HEK293 (cell line): ENCODE results near the gene SLC39A5.

Experiments
- CTCF ChIA-PET: fragments of 350-600 bp; formaldehyde crosslinking; extraction: SDS; loops from one replicate; lab custom pipeline; 2021; ENCODE audit warnings: antibody characterized with exemption; lab: Yijun Ruan, JAX
- POLR2A ChIA-PET: fragments of 300-600 bp; formaldehyde crosslinking; extraction: SDS; loops from one replicate; lab custom pipeline; 2020; ENCODE audit warnings: antibody characterized with exemption, inconsistent platforms; lab: Yijun Ruan, JAX
- H3K27ac ChIP-seq: fragments of 200-500 bp; sonication (Bioruptor generic); 2 replicates; pipeline ENCODE4 v1.5.1; 2014; ENCODE audit warnings: low read depth, low read length, control low read depth, inconsistent platforms; ENCODE audit errors: extremely low read depth
- H3K36me3 ChIP-seq, 2 experiments: fragments of 200-500 bp in 1 of 2; sonication (Bioruptor generic) in 1 of 2; 1 replicate in 1 of 2; 2 replicates in 1 of 2; pipeline ENCODE4 v1.5.1; 2014 to 2017; ENCODE audit warnings: inconsistent platforms in 2 of 2, low read length in 2 of 2; ENCODE audit not compliant: control insufficient read depth in 2 of 2, insufficient read depth in 1 of 2
- H3K4me1 ChIP-seq: fragments of 200-500 bp; sonication (Bioruptor generic); 2 replicates; pipeline ENCODE4 v1.5.1; 2014; ENCODE audit warnings: mild to moderate bottlenecking, low read length, inconsistent platforms; ENCODE audit not compliant: control insufficient read depth, insufficient read depth
- H3K4me3 ChIP-seq: 2 replicates; pipeline ENCODE4 v1.5.1; 2011; ENCODE audit warnings: low read depth, mild to moderate bottlenecking, control low read depth, low read length, moderate library complexity
- H3K9me3 ChIP-seq: fragments of 200-500 bp; sonication (Bioruptor generic); 2 replicates; pipeline ENCODE4 v1.5.1; 2014; ENCODE audit warnings: low read depth, low read length, inconsistent platforms; ENCODE audit not compliant: control insufficient read depth, insufficient read depth
- GLI4 ChIP-seq: fragments of 450-650 bp; formaldehyde crosslinking; IDR thresholded peaks from 2 replicates; pipeline ENCODE4 v1.5.1; 2016; ENCODE audit warnings: missing biosample characterization, missing genetic modification characterization
- GLIS1 ChIP-seq: fragments of 450-650 bp; formaldehyde crosslinking; IDR thresholded peaks from 2 replicates; pipeline ENCODE4 v1.5.1; 2016; ENCODE audit warnings: missing biosample characterization, missing genetic modification characterization
- HOXC10 ChIP-seq: sonication (generic); formaldehyde crosslinking; IDR thresholded peaks from 2 replicates; pipeline ENCODE4 v1.8.1; 2023; ENCODE audit warnings: mild to moderate bottlenecking, missing genetic modification reagents
- IKZF3 ChIP-seq: fragments of 450-650 bp; IDR thresholded peaks from 2 replicates; pipeline ENCODE4 v1.5.0; 2018; ENCODE audit warnings: missing biosample characterization, mild to moderate bottlenecking, missing genetic modification characterization, moderate library complexity
- KLF8 ChIP-seq: fragments of 450-650 bp; formaldehyde crosslinking; IDR thresholded peaks from 2 replicates; pipeline ENCODE4 v1.5.1; 2016; ENCODE audit warnings: missing biosample characterization, missing genetic modification characterization
- PRDM1 ChIP-seq: fragments of 450-650 bp; formaldehyde crosslinking; IDR thresholded peaks from 2 replicates; pipeline ENCODE4; 2016; ENCODE audit warnings: missing biosample characterization, missing genetic modification characterization
- SCRT2 ChIP-seq: fragments of 450-650 bp; formaldehyde crosslinking; IDR thresholded peaks from 2 replicates; pipeline ENCODE4 v1.5.1; 2016; ENCODE audit warnings: missing biosample characterization, missing genetic modification characterization
- SP2 ChIP-seq: fragments of 450-650 bp; formaldehyde crosslinking; IDR thresholded peaks from 2 replicates; pipeline ENCODE4 v1.5.1; 2016; ENCODE audit warnings: missing biosample characterization, missing genetic modification characterization
- ZBTB17 ChIP-seq: fragments of 450-650 bp; formaldehyde crosslinking; IDR thresholded peaks from 2 replicates; pipeline ENCODE4 v1.5.1; 2016; ENCODE audit warnings: missing biosample characterization, missing genetic modification characterization
- ZEB2 ChIP-seq: fragments of 450-650 bp; formaldehyde crosslinking; IDR thresholded peaks from 2 replicates; pipeline ENCODE4 v1.5.1; 2016; ENCODE audit warnings: missing biosample characterization, missing genetic modification characterization
- ZFP37 ChIP-seq: fragments of 450-650 bp; formaldehyde crosslinking; IDR thresholded peaks from 2 replicates; pipeline ENCODE4 v1.5.1; 2016; ENCODE audit warnings: missing biosample characterization, missing genetic modification characterization
- ZFP41 ChIP-seq: fragments of 450-650 bp; formaldehyde crosslinking; IDR thresholded peaks from 2 replicates; pipeline ENCODE4 v1.5.1; 2016; ENCODE audit warnings: missing biosample characterization, missing genetic modification characterization, borderline replicate concordance
- ZNF114 ChIP-seq: fragments of 450-650 bp; formaldehyde crosslinking; IDR thresholded peaks from 2 replicates; pipeline ENCODE4 v1.5.0; 2017; ENCODE audit warnings: missing biosample characterization, missing genetic modification characterization
- ZNF221 ChIP-seq: fragments of 450-650 bp; formaldehyde crosslinking; IDR thresholded peaks from 2 replicates; pipeline ENCODE4 v1.5.1; 2017; ENCODE audit warnings: missing biosample characterization, missing genetic modification characterization, borderline replicate concordance
- ZNF335 ChIP-seq: fragments of 450-650 bp; formaldehyde crosslinking; conservative IDR thresholded peaks from 2 replicates; pipeline ENCODE4 v1.5.1; 2016; ENCODE audit warnings: missing biosample characterization, missing genetic modification characterization
- ZNF521 ChIP-seq: fragments of 450-650 bp; formaldehyde crosslinking; IDR thresholded peaks from 2 replicates; pipeline ENCODE4 v1.5.1; 2017; ENCODE audit warnings: missing biosample characterization, mild to moderate bottlenecking, missing genetic modification characterization
- ZNF555 ChIP-seq: fragments of 450-650 bp; formaldehyde crosslinking; conservative IDR thresholded peaks from 2 replicates; pipeline ENCODE4 v1.5.1; 2017; ENCODE audit warnings: missing biosample characterization, mild to moderate bottlenecking, missing genetic modification characterization, inconsistent platforms
- ZNF571 ChIP-seq: fragments of 450-650 bp; formaldehyde crosslinking; IDR thresholded peaks from 2 replicates; pipeline ENCODE4 v1.5.0; 2017; ENCODE audit warnings: missing biosample characterization, missing genetic modification characterization
- ZNF585B ChIP-seq: fragments of 450-650 bp; formaldehyde crosslinking; IDR thresholded peaks from 2 replicates; pipeline ENCODE4 v1.5.1; 2016; ENCODE audit warnings: missing biosample characterization, missing genetic modification characterization
- ZNF596 ChIP-seq: fragments of 450-650 bp; IDR thresholded peaks from 2 replicates; pipeline ENCODE4 v1.5.0; 2018; ENCODE audit warnings: missing biosample characterization, mild to moderate bottlenecking, missing genetic modification characterization, moderate library complexity
- ZNF660 ChIP-seq: fragments of 450-650 bp; IDR thresholded peaks from 2 replicates; pipeline ENCODE4 v1.5.1; 2018; ENCODE audit warnings: missing biosample characterization, mild to moderate bottlenecking, missing genetic modification characterization
- ZNF670 ChIP-seq: fragments of 450-650 bp; formaldehyde crosslinking; IDR thresholded peaks from 2 replicates; pipeline ENCODE4 v1.5.1; 2016; ENCODE audit warnings: missing biosample characterization, missing genetic modification characterization, low read depth
- ZSCAN16 ChIP-seq: fragments of 450-650 bp; formaldehyde crosslinking; IDR thresholded peaks from 2 replicates; pipeline ENCODE4 v1.5.1; 2016; ENCODE audit warnings: missing biosample characterization, missing genetic modification characterization
- TF ChIP-seq, protein P1 (sequence below): fragments of 450-650 bp; formaldehyde crosslinking; IDR thresholded peaks from 2 replicates; pipeline ENCODE4 v1.5.1; 2016; ENCODE audit warnings: missing biosample characterization, missing genetic modification characterization
- TF ChIP-seq, protein P2 (sequence below): fragments of 450-650 bp; formaldehyde crosslinking; IDR thresholded peaks from 2 replicates; pipeline ENCODE4 v1.5.1; 2016; ENCODE audit warnings: missing biosample characterization, missing genetic modification characterization
- TF ChIP-seq, protein P3 (sequence below): fragments of 450-650 bp; formaldehyde crosslinking; IDR thresholded peaks from 2 replicates; pipeline ENCODE4 v1.5.1; 2016; ENCODE audit warnings: missing biosample characterization, missing genetic modification characterization
- TF ChIP-seq, protein P4 (sequence below): fragments of 450-650 bp; formaldehyde crosslinking; IDR thresholded peaks from 2 replicates; pipeline ENCODE4 v1.5.1; 2016; ENCODE audit warnings: missing biosample characterization, missing genetic modification characterization

SLC39A5 gene

DNA sequence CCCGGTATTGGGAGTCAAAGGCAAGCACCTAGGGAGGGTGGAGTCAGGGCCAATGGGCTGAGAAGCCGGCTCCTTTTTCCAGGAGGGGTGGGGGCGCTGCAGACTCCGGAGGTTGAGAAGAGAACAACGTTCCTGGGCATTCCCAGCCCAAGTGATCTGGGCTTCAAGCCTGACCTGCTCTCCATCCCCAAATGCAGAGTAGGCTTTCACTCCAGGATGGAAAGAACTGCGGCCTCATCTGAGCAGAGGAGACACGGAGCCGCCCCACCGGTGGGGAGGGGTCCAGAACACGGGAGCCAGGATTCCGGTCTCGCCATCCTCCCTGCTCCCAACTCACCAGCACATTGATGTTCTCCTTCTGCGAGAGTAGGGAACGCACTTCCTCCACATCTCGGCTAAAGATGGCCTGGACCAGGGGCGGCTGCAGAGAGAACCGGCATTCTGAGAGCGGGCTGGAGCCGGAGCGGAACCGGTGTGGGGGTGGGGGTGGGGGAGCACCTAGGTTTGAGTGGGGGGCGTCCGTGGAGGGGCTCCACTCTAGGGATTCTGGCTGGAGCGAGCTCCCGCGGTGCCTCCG, 27.7 kb downstream of the SLC39A5 start (continued):
- TF ChIP-seq, protein P1, sequence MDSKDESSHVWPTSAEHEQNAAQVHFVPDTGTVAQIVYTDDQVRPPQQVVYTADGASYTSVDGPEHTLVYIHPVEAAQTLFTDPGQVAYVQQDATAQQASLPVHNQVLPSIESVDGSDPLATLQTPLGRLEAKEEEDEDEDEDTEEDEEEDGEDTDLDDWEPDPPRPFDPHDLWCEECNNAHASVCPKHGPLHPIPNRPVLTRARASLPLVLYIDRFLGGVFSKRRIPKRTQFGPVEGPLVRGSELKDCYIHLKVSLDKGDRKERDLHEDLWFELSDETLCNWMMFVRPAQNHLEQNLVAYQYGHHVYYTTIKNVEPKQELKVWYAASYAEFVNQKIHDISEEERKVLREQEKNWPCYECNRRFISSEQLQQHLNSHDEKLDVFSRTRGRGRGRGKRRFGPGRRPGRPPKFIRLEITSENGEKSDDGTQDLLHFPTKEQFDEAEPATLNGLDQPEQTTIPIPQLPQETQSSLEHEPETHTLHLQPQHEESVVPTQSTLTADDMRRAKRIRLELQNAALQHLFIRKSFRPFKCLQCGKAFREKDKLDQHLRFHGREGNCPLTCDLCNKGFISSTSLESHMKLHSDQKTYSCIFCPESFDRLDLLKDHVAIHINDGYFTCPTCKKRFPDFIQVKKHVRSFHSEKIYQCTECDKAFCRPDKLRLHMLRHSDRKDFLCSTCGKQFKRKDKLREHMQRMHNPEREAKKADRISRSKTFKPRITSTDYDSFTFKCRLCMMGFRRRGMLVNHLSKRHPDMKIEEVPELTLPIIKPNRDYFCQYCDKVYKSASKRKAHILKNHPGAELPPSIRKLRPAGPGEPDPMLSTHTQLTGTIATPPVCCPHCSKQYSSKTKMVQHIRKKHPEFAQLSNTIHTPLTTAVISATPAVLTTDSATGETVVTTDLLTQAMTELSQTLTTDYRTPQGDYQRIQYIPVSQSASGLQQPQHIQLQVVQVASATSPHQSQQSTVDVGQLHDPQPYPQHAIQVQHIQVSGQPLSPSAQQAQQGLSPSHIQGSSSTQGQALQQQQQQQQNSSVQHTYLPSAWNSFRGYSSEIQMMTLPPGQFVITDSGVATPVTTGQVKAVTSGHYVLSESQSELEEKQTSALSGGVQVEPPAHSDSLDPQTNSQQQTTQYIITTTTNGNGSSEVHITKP (tag by site-specific recombination), result no peak
- TF ChIP-seq, protein P2, sequence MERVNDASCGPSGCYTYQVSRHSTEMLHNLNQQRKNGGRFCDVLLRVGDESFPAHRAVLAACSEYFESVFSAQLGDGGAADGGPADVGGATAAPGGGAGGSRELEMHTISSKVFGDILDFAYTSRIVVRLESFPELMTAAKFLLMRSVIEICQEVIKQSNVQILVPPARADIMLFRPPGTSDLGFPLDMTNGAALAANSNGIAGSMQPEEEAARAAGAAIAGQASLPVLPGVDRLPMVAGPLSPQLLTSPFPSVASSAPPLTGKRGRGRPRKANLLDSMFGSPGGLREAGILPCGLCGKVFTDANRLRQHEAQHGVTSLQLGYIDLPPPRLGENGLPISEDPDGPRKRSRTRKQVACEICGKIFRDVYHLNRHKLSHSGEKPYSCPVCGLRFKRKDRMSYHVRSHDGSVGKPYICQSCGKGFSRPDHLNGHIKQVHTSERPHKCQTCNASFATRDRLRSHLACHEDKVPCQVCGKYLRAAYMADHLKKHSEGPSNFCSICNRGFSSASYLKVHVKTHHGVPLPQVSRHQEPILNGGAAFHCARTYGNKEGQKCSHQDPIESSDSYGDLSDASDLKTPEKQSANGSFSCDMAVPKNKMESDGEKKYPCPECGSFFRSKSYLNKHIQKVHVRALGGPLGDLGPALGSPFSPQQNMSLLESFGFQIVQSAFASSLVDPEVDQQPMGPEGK, result peak; percentile 39; the same call in 1 of the 2 replicates
- TF ChIP-seq GLI4 (tag by site-specific recombination) (no peak), ZNF596 (no peak), ZEB2 (tag by site-specific recombination) (0 out of 2 replicates have a peak, but pooled peaks have one; percentile 47), ZFP41 (tag by site-specific recombination) (no peak), ZNF335 (tag by site-specific recombination) (peak; percentile 13; the same call in 1 of the 2 replicates), SP2 (tag by site-specific recombination) (peak; percentile 16; the same call in 1 of the 2 replicates), ZBTB17 (peak; percentile 76), ZNF571 (tag by site-specific recombination) (no peak), IKZF3 (tag by site-specific recombination) (peak; percentile 30; the same call in 1 of the 2 replicates), HOXC10 (no peak)
- TF ChIP-seq, protein P3, sequence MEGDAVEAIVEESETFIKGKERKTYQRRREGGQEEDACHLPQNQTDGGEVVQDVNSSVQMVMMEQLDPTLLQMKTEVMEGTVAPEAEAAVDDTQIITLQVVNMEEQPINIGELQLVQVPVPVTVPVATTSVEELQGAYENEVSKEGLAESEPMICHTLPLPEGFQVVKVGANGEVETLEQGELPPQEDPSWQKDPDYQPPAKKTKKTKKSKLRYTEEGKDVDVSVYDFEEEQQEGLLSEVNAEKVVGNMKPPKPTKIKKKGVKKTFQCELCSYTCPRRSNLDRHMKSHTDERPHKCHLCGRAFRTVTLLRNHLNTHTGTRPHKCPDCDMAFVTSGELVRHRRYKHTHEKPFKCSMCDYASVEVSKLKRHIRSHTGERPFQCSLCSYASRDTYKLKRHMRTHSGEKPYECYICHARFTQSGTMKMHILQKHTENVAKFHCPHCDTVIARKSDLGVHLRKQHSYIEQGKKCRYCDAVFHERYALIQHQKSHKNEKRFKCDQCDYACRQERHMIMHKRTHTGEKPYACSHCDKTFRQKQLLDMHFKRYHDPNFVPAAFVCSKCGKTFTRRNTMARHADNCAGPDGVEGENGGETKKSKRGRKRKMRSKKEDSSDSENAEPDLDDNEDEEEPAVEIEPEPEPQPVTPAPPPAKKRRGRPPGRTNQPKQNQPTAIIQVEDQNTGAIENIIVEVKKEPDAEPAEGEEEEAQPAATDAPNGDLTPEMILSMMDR (tag by site-specific recombination), result peak; percentile 60; the same call in 1 of the 2 replicates
- TF ChIP-seq, protein P4, sequence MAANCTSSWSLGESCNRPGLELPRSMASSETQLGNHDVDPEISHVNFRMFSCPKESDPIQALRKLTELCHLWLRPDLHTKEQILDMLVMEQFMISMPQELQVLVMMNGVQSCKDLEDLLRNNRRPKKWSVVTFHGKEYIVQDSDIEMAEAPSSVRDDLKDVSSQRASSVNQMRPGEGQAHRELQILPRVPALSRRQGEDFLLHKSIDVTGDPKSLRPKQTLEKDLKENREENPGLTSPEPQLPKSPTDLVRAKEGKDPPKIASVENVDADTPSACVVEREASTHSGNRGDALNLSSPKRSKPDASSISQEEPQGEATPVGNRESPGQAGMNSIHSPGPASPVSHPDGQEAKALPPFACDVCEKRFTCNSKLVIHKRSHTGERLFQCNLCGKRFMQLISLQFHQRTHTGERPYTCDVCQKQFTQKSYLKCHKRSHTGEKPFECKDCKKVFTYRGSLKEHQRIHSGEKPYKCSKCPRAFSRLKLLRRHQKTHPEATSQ (tag by site-specific recombination), result no peak
- TF ChIP-seq, all 188 proteins: peak for 11

- ChIA-PET CTCF (interaction anchor here (0.6 to 2.3 kb wide), 33 partner anchors 8 to 205 kb away, joined by 3 to 15 read pairs (median 4); partner anchors contain the start of genes COQ10A, ESYT1, RNF41 and SMARCC2), POLR2A (interaction anchor here (0.7 to 3.5 kb wide), 10 partner anchors 9 to 154 kb away, joined by 3 to 26 read pairs (median 4); partner anchors contain the start of genes COQ10A, PA2G4, RNF41 and SMARCC2)
- peak within 1 kb of the TSS; percentile 90 for H3K27ac ChIP-seq
- peak within 1 kb of the TSS; percentile 92 for H3K4me3 ChIP-seq
- peaks cover 13% of the 10 kb centered on the region for H3K4me1 ChIP-seq
- peaks cover 13 to 40% of the 10 kb centered on the region in 2 experiments for H3K36me3 ChIP-seq
- H3K9me3 ChIP-seq, result no peaks in the 10 kb centered on the region
- TF ChIP-seq ZFP37 (tag by site-specific recombination) (peak; percentile 44; the same call in 1 of the 2 replicates), ZNF585B (no peak), ZNF114 (tag by site-specific recombination) (no peak), ZNF221 (tag by site-specific recombination) (no peak), ZNF555 (tag by site-specific recombination) (no peak), SCRT2 (tag by site-specific recombination) (no peak), GLIS1 (tag by site-specific recombination) (peak; percentile 62), ZNF670 (tag by site-specific recombination) (no peak), ZNF660 (tag by site-specific recombination) (peak; percentile 93), ZNF521 (no peak), KLF8 (tag by site-specific recombination) (peak; percentile 67; the same call in 1 of the 2 replicates), PRDM1 (no peak), ZSCAN16 (peak; percentile 26; the same call in 1 of the 2 replicates)
Observed at GRCh38 chr12:56258068-56258819, 28.4 kb downstream of the SLC39A5 start, which contains the start of gene ANKRD52. TSS of gene ANKRD52 (minus strand) at chr12:56258384. CDS start at chr12:56258269, 115 bp downstream.
